ENCODE data around the gene MBNL3.

GRCh38 chrX:132483488-132483887 lies 5.3 kb downstream of the MBNL3 start:
- TF ChIP-seq POLR2A (IDR thresholded peaks at IDR 0.05; ENCODE audit: low read length) (no peak), GATA1 (IDR thresholded peaks at IDR 0.05; ENCODE audit: low read depth, low read length) (no peak)
